ENCODE data around the gene MAPK12.

- TF ChIP-seq CTCF (conservative IDR thresholded peaks at IDR 0.05; ENCODE audit: low read length) (no peak), EZH2phosphoT487 (IDR thresholded peaks at IDR 0.05; ENCODE audit: borderline replicate concordance) (no peak)
Measured at GRCh38 chr22:50300620-50301257, 39.3 kb upstream of the MAPK12 start.
